ENCODE measurements around the gene TMEM176B.

DNA sequence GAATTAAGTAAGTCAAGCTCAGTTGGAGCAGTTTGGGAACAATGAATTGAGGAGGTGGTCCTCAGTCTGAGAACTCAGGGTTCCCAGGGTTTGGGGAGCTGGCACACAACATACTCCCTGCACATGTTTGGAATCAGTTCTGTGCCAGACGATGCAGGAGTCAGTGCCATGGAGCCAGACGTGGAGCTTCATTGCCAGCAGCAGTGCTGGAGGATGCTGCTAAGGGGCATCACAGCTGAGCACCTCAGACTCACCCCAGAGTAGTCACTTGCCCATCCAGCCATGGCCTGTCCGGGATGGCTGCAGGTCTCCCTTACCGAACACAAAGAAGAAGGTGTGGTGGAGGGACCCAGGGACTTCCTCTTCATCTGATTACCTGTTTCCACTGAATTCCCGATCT, 55.1 kb downstream of the TMEM176B start:
- TF ChIP-seq, protein P1, sequence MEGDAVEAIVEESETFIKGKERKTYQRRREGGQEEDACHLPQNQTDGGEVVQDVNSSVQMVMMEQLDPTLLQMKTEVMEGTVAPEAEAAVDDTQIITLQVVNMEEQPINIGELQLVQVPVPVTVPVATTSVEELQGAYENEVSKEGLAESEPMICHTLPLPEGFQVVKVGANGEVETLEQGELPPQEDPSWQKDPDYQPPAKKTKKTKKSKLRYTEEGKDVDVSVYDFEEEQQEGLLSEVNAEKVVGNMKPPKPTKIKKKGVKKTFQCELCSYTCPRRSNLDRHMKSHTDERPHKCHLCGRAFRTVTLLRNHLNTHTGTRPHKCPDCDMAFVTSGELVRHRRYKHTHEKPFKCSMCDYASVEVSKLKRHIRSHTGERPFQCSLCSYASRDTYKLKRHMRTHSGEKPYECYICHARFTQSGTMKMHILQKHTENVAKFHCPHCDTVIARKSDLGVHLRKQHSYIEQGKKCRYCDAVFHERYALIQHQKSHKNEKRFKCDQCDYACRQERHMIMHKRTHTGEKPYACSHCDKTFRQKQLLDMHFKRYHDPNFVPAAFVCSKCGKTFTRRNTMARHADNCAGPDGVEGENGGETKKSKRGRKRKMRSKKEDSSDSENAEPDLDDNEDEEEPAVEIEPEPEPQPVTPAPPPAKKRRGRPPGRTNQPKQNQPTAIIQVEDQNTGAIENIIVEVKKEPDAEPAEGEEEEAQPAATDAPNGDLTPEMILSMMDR (IDR thresholded peaks at IDR 0.05; ENCODE audit: low read depth, low read length) = no peak
- no peak for TF ChIP-seq EZH2phosphoT487 (IDR thresholded peaks at IDR 0.05; ENCODE audit: low read depth)
